DOHH2 (cell line): Measurements from ENCODE around the gene IFT81.

Source experiments
- H3F3A ChIP-seq: fragments of 200-600 bp; sonication (generic), shearing (Covaris generic); 2 replicates; pipeline ENCODE4 v1.6.0; 2016; ENCODE audit warnings: antibody characterized with exemption, mild to moderate bottlenecking; ENCODE audit not compliant: control insufficient read depth, insufficient read depth
- H3K27ac ChIP-seq: fragments of 200-600 bp; sonication (generic); 2 replicates; pipeline ENCODE4 v1.5.1; 2014; ENCODE audit warnings: low read depth, mild to moderate bottlenecking, low read length, moderate library complexity
- H3K27me3 ChIP-seq: fragments of 200-600 bp; sonication (generic); 2 replicates; pipeline ENCODE4 v1.6.1; 2014; ENCODE audit warnings: mild to moderate bottlenecking, low read length, mixed read lengths; ENCODE audit not compliant: control insufficient read depth
- H3K36me3 ChIP-seq: fragments of 200-600 bp; sonication (generic); 2 replicates; pipeline ENCODE4 v1.6.1; 2014; ENCODE audit warnings: mild to moderate bottlenecking, low read length, moderate library complexity, mixed read lengths; ENCODE audit not compliant: control insufficient read depth
- H3K4me1 ChIP-seq: fragments of 200-600 bp; sonication (generic); 2 replicates; pipeline ENCODE4 v1.6.1; 2014; ENCODE audit warnings: mild to moderate bottlenecking, low read length, mixed read lengths; ENCODE audit not compliant: control insufficient read depth
- H3K4me2 ChIP-seq: fragments of 200-600 bp; sonication (generic); 2 replicates; pipeline ENCODE4 v1.6.0; 2014; ENCODE audit warnings: mild to moderate bottlenecking, low read length, moderate library complexity
- H3K4me3 ChIP-seq: fragments of 200-600 bp; sonication (generic); 2 replicates; pipeline ENCODE4 v1.5.1; 2014; ENCODE audit warnings: mild to moderate bottlenecking, low read length, mixed read lengths
- H3K79me2 ChIP-seq: fragments of 200-600 bp; sonication (generic); 2 replicates; pipeline ENCODE4 v1.6.1; 2014; ENCODE audit warnings: mild to moderate bottlenecking, low read length, mixed read lengths; ENCODE audit not compliant: control insufficient read depth
- H3K9me2 ChIP-seq: fragments of 200-600 bp; sonication (generic); replicated peaks from 2 replicates; pipeline ENCODE4 v1.6.1; 2014; ENCODE audit warnings: mild to moderate bottlenecking, low read length, mixed read lengths; ENCODE audit not compliant: control insufficient read depth
- H3K9me3 ChIP-seq: fragments of 200-600 bp; sonication (generic); 2 replicates; pipeline ENCODE4 v1.6.1; 2014; ENCODE audit warnings: antibody characterized with exemption, low read length, mixed read lengths; ENCODE audit not compliant: control insufficient read depth, insufficient read depth
- H4K20me1 ChIP-seq: fragments of 200-600 bp; sonication (generic); 2 replicates; pipeline ENCODE4 v1.6.0; 2014; ENCODE audit warnings: low read depth, mild to moderate bottlenecking, antibody characterized with exemption, low read length, moderate library complexity; ENCODE audit not compliant: control insufficient read depth, insufficient read depth
- EZH2phosphoT487 ChIP-seq: fragments of 200-600 bp; sonication (generic); IDR thresholded peaks from 2 replicates; pipeline ENCODE4 v1.6.1; 2017; ENCODE audit warnings: borderline replicate concordance, mild to moderate bottlenecking, antibody characterized with exemption, low read length, moderate library complexity, mixed read lengths
- TF ChIP-seq, protein P1 (sequence below): fragments of 200-600 bp; sonication (generic); IDR thresholded peaks from one replicate; pipeline ENCODE4 v1.5.1; 2014; ENCODE audit warnings: antibody characterized with exemption, mild to moderate bottlenecking, low read depth, low read length; ENCODE audit not compliant: poor library complexity, severe bottlenecking

Gene IFT81

DNA sequence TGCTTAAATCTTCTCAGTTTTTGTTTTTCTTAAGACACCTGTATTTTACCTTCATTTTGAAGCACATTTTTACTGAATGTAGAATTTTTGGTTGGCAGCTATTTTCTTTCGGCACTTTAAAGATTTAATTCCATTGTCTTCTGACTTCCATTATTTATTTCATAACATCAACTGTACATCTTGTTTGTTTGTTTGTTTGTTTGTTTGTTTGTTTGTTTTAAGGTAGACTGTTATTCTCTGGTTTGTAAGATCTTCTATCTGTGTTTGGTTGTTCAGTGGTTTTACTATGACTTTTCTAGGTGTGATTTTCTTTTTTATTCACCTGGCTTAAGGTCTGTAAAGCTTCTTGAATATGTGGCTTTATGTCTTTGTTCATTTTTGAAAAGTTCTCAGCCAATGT lies 61.9 kb downstream of the IFT81 start:
- H3K79me2 ChIP-seq = no peaks in the 10 kb centered on the region
- H3F3A ChIP-seq = no peaks in the 10 kb centered on the region
- H3K9me3 ChIP-seq = no peaks in the 10 kb centered on the region
- H3K9me2 ChIP-seq = no peaks in the 10 kb centered on the region
- no peaks in the 10 kb centered on the region for H4K20me1 ChIP-seq
- no peak overlapping the region for H3K4me3 ChIP-seq
- no peaks in the 10 kb centered on the region for H3K4me1 ChIP-seq
- H3K36me3 ChIP-seq = no peaks in the 10 kb centered on the region
- H3K27me3 ChIP-seq = no peaks in the 10 kb centered on the region
- TF ChIP-seq, protein P1, sequence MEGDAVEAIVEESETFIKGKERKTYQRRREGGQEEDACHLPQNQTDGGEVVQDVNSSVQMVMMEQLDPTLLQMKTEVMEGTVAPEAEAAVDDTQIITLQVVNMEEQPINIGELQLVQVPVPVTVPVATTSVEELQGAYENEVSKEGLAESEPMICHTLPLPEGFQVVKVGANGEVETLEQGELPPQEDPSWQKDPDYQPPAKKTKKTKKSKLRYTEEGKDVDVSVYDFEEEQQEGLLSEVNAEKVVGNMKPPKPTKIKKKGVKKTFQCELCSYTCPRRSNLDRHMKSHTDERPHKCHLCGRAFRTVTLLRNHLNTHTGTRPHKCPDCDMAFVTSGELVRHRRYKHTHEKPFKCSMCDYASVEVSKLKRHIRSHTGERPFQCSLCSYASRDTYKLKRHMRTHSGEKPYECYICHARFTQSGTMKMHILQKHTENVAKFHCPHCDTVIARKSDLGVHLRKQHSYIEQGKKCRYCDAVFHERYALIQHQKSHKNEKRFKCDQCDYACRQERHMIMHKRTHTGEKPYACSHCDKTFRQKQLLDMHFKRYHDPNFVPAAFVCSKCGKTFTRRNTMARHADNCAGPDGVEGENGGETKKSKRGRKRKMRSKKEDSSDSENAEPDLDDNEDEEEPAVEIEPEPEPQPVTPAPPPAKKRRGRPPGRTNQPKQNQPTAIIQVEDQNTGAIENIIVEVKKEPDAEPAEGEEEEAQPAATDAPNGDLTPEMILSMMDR = no peak
- TF ChIP-seq EZH2phosphoT487 = no peak
- no peak overlapping the region for H3K27ac ChIP-seq
- H3K4me2 ChIP-seq = no peak overlapping the region

DNA sequence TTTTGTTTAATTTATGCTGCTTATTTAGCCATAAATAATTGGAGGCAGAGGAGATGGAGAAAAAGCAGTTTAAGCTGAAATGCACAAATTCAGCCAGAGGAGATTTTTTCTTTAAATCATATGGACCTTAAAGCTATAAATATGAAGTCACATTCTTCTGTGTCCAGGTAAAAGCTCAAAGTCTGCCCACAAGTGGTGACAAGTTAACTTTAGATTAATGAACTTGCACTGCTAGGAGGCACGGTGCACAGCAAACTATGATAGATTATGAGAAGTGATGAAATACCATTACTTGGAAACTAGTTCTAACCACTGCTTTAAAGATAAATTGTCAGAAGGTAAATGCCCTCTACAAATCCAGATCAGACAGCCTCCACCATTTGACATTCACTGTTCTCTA lies 69.0 kb downstream of the IFT81 start:
- no peaks in the 10 kb centered on the region for H3K79me2 ChIP-seq
- H3K27ac ChIP-seq = no peak overlapping the region
- no peaks in the 10 kb centered on the region for H3K9me3 ChIP-seq
- no peaks in the 10 kb centered on the region for H3F3A ChIP-seq
- no peaks in the 10 kb centered on the region for H4K20me1 ChIP-seq
- H3K4me2 ChIP-seq = no peak overlapping the region
- TF ChIP-seq, protein P1 = no peak
- no peak for TF ChIP-seq EZH2phosphoT487
- no peaks in the 10 kb centered on the region for H3K9me2 ChIP-seq
- H3K36me3 ChIP-seq = no peaks in the 10 kb centered on the region
- H3K27me3 ChIP-seq = no peaks in the 10 kb centered on the region
- H3K4me3 ChIP-seq = no peak overlapping the region
- no peaks in the 10 kb centered on the region for H3K4me1 ChIP-seq

DNA sequence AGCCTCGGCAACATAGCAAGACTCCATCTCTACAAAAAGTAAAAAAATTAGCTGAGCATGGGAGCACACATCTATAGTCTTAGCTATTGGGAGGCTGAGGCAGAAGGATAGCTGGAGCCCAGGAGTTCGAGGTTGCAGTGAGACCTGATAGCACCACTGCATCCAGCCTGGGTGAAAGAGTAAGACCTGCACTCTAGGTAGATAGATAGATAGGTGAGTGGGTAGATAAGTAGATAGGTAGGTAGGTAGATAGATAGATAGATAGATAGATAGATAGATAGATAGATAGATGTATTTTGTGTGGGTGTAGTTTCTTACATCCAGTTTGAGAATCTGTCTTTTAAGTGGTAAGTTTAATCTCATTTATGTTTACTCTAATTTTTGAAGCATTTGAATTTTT lies 72.8 kb downstream of the IFT81 start:
- Histone ChIP-seq H3K27ac (no peak overlapping the region), H3K79me2 (no peaks in the 10 kb centered on the region), H3K4me3 (no peak overlapping the region), H3K9me2 (no peaks in the 10 kb centered on the region), H3K4me2 (no peak overlapping the region), H3F3A (no peaks in the 10 kb centered on the region), H3K4me1 (no peaks in the 10 kb centered on the region), H3K36me3 (no peaks in the 10 kb centered on the region), H3K9me3 (no peaks in the 10 kb centered on the region), H4K20me1 (no peaks in the 10 kb centered on the region), H3K27me3 (no peaks in the 10 kb centered on the region)
- TF ChIP-seq EZH2phosphoT487 = no peak
- TF ChIP-seq, protein P1 = no peak

DNA sequence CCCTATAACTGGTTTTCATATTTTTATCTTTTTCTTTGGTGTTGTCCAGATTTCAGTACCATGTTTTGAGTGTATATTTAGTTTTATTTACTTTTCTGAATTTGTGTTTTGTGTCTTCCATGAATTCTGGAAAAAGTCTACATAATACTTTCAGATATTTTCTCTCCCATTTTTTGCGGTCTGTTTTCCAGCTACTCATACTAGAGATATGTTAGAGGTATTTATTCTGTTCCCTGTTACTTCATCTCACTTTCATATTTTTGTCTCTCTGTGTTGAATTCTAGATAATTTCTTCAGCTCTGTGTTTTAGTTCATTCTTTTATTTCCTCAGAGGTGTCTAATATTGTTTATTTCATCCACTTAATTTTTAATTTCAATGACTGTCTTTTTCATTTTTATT lies 74.2 kb downstream of the IFT81 start:
- H3K27ac ChIP-seq = no peak overlapping the region
- H3K9me2 ChIP-seq = no peaks in the 10 kb centered on the region
- no peaks in the 10 kb centered on the region for H3K36me3 ChIP-seq
- H3K4me1 ChIP-seq = no peaks in the 10 kb centered on the region
- no peaks in the 10 kb centered on the region for H3F3A ChIP-seq
- no peaks in the 10 kb centered on the region for H4K20me1 ChIP-seq
- no peak overlapping the region for H3K4me3 ChIP-seq
- H3K79me2 ChIP-seq = no peaks in the 10 kb centered on the region
- H3K27me3 ChIP-seq = no peaks in the 10 kb centered on the region
- H3K9me3 ChIP-seq = no peaks in the 10 kb centered on the region
- TF ChIP-seq EZH2phosphoT487 = no peak
- TF ChIP-seq, protein P1 = no peak
- no peak overlapping the region for H3K4me2 ChIP-seq
